ENCODE results near the gene EPS8L1. TPM values are rescaled to one million over a fixed set of nuclear protein-coding genes. Genes with fewer than 3 reads are reported as not detected.
A peak's percentile ranks its signal among the peaks of the same experiment; 100 is the strongest.

The EPS8L1 gene
- total RNA-seq, 1 experiment from 2014 or later: 111 TPM

GRCh38 chr19:55088543-55089341 is 13.1 kb downstream of the EPS8L1 start:
- ChIA-PET CTCF (interaction anchor here (0.6 to 1.1 kb wide), 6 partner anchors 29 to 627 kb away, joined by 3 to 8 read pairs (median 4); partner anchors contain the start of gene CDC42EP5), POLR2A (ENCODE audit: unreplicated experiment) (interaction anchor here (0.6 kb wide), 1 partner anchor 33 kb away, joined by 3 read pairs; no protein-coding TSS in a partner anchor)
- no peak overlapping the region for H3K4me3 ChIP-seq
- no peaks in the 10 kb centered on the region for H3K79me2 ChIP-seq (ENCODE audit: low read depth)
- H3K27me3 ChIP-seq (ENCODE audit: insufficient read depth, low read depth): no peaks in the 10 kb centered on the region
- H3K9me3 ChIP-seq (ENCODE audit: insufficient read depth, low read depth): no peaks in the 10 kb centered on the region
- peak; percentile 35 to 86 for DNase-seq
- peak; percentile 86 for TF ChIP-seq CTCF (conservative IDR thresholded peaks at IDR 0.05)
- no peak for TF ChIP-seq EZH2 (IDR thresholded peaks at IDR 0.05; ENCODE audit: low read depth)
- H3K9me2 ChIP-seq (ENCODE audit: insufficient read depth): no peaks in the 10 kb centered on the region
- H3K27ac ChIP-seq: peak overlapping the region; percentile 18; the same call in 1 of the 2 replicates
- no TSS peak for BruUV-seq (replicated peaks)
- peaks cover 11% of the 10 kb centered on the region for H4K20me1 ChIP-seq (ENCODE audit: insufficient read depth)
- peaks cover 63% of the 10 kb centered on the region for H3F3A ChIP-seq (ENCODE audit: insufficient read depth, low read depth)
- H2AFZ ChIP-seq: no peak overlapping the region
- intact Hi-C loops (cut with micrococcal nuclease; ENCODE audit: unreplicated experiment): loop anchor here (1.0 kb wide), 1 partner anchor 72 kb away; no protein-coding TSS in a partner anchor
- H3K36me3 ChIP-seq (ENCODE audit: low read depth): peaks cover 7% of the 10 kb centered on the region; the same call in 1 of the 2 replicates
- no peak overlapping the region for H3K4me2 ChIP-seq
- H3K4me1 ChIP-seq (replicated peaks; ENCODE audit: insufficient read depth): no peaks in the 10 kb centered on the region

GRCh38 chr19:55089342-55089944 is 13.8 kb downstream of the EPS8L1 start:
- H3K4me3 ChIP-seq: no peak overlapping the region
- H3F3A ChIP-seq (ENCODE audit: insufficient read depth, low read depth): peaks cover 56% of the 10 kb centered on the region
- no peaks in the 10 kb centered on the region for H3K79me2 ChIP-seq (ENCODE audit: low read depth)
- H3K4me2 ChIP-seq: no peak overlapping the region
- H3K9me2 ChIP-seq (ENCODE audit: insufficient read depth): no peaks in the 10 kb centered on the region
- no peaks in the 10 kb centered on the region for H3K27me3 ChIP-seq (ENCODE audit: insufficient read depth, low read depth)
- H3K4me1 ChIP-seq (replicated peaks; ENCODE audit: insufficient read depth): no peaks in the 10 kb centered on the region
- DNase-seq: peak in 1 of 2 experiments; percentile 28
- no TSS peak for BruUV-seq (replicated peaks)
- TF ChIP-seq CTCF (conservative IDR thresholded peaks at IDR 0.05) (no peak), EZH2 (IDR thresholded peaks at IDR 0.05; ENCODE audit: low read depth) (no peak)
- intact Hi-C loops (cut with micrococcal nuclease; ENCODE audit: unreplicated experiment): no loop called here
- ChIA-PET CTCF (interaction anchor here (0.6 to 1.1 kb wide), 2 partner anchors 29 to 415 kb away, joined by 3 read pairs; no protein-coding TSS in a partner anchor), POLR2A (ENCODE audit: unreplicated experiment) (no interaction called here)
- peaks cover 4% of the 10 kb centered on the region for H4K20me1 ChIP-seq (ENCODE audit: insufficient read depth)
- peaks cover 7% of the 10 kb centered on the region; the same call in 1 of the 2 replicates for H3K36me3 ChIP-seq (ENCODE audit: low read depth)
- H3K9me3 ChIP-seq (ENCODE audit: insufficient read depth, low read depth): no peaks in the 10 kb centered on the region
- no peak overlapping the region for H3K27ac ChIP-seq
- H2AFZ ChIP-seq: no peak overlapping the region

- Histone ChIP-seq H3K4me1 (replicated peaks; ENCODE audit: insufficient read depth) (no peaks in the 10 kb centered on the region), H3K9me2 (ENCODE audit: insufficient read depth) (no peaks in the 10 kb centered on the region), H3K9me3 (ENCODE audit: insufficient read depth, low read depth) (no peaks in the 10 kb centered on the region)
Measured at GRCh38 chr19:55090564-55090963, 14.9 kb downstream of the EPS8L1 start.

More at GRCh38 chr19:55090564-55090963, 14.9 kb downstream of the EPS8L1 start:
- no peak overlapping the region for H3K4me3 ChIP-seq
- no peak overlapping the region for H3K4me2 ChIP-seq
- peaks cover 48% of the 10 kb centered on the region for H3F3A ChIP-seq (ENCODE audit: insufficient read depth, low read depth)
- H2AFZ ChIP-seq: no peak overlapping the region
- peak in 1 of 2 experiments; percentile 28 for DNase-seq
- no peaks in the 10 kb centered on the region for H3K27me3 ChIP-seq (ENCODE audit: insufficient read depth, low read depth)
- H3K36me3 ChIP-seq (ENCODE audit: low read depth): peaks cover 7% of the 10 kb centered on the region; the same call in 1 of the 2 replicates
- intact Hi-C loops (cut with micrococcal nuclease; ENCODE audit: unreplicated experiment): no loop called here
- H4K20me1 ChIP-seq (ENCODE audit: insufficient read depth): peaks cover 2% of the 10 kb centered on the region; the same call in 1 of the 2 replicates
- ChIA-PET POLR2A (ENCODE audit: unreplicated experiment) (no interaction called here), CTCF (no interaction called here)
- BruUV-seq (replicated peaks): no TSS peak
- H3K27ac ChIP-seq: no peak overlapping the region
- H3K79me2 ChIP-seq (ENCODE audit: low read depth): no peaks in the 10 kb centered on the region
- TF ChIP-seq EZH2 (IDR thresholded peaks at IDR 0.05; ENCODE audit: low read depth) (no peak), CTCF (conservative IDR thresholded peaks at IDR 0.05) (no peak)

All from PC-9 (cell line).